Erythroblast (primary cell): ENCODE data around the gene EML1.

Source experiments
- GATA1 ChIP-seq: IDR thresholded peaks from 2 replicates; pipeline ENCODE4 v1.6.1; 2011; ENCODE audit warnings: low read depth, mild to moderate bottlenecking, control low read depth, low read length, moderate library complexity
- POLR2A ChIP-seq: IDR thresholded peaks from 2 replicates; pipeline ENCODE4 v1.6.1; 2011; ENCODE audit warnings: mild to moderate bottlenecking, low read length

GRCh38 chr14:99792210-99792535 is 1.0 kb upstream of the EML1 start:
- TF ChIP-seq POLR2A (no peak), GATA1 (no peak)
